Measurements from ENCODE around the gene ZSWIM7.
A peak's percentile ranks its signal among the peaks of the same experiment; 100 is the strongest.

The ZSWIM7 gene

DNA sequence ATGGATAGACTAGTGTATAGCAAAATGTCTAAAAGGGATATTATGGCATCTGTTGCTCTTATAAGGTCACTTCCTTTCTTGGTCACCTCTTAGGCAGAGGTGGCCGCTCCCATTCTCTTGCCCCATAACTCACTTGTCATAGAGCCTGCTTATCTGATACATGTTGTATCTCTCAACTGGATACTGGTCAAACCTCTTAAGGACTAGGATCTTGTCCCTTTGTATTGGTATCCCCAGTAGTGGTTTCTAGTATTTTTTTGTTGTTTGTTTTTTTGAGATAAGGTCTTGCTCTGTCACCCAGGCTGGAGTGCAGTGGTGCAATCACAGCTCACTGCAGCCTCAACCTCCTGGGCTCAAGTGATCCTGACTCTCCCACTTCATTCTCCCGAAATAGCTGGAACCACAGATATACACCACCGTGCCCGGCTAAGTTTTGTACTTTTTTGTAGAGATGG, 27.0 kb downstream of the ZSWIM7 start:
- Histone ChIP-seq H3K27ac (ENCODE audit: low read length) (no peak overlapping the region), H3K4me1 (ENCODE audit: control insufficient read depth, insufficient read depth, low read length) (peaks cover 6% of the 10 kb centered on the region), H3K27me3 (ENCODE audit: control insufficient read depth, insufficient read depth, low read length) (no peaks in the 10 kb centered on the region), H3K36me3 (ENCODE audit: control insufficient read depth, insufficient read depth, low read length) (peaks cover 6% of the 10 kb centered on the region; the same call in 1 of the 2 replicates), H3K9me3 (ENCODE audit: control insufficient read depth, insufficient read depth, low read length) (no peaks in the 10 kb centered on the region), H3K4me3 (ENCODE audit: low read length) (no peak overlapping the region)
- no CpG with 5 or more reads among the region's 4 CpGs for WGBS (ENCODE audit: insufficient coverage, insufficient read length)
- DNase-seq (ENCODE audit: low read depth, low spot score), result no peak

DNA sequence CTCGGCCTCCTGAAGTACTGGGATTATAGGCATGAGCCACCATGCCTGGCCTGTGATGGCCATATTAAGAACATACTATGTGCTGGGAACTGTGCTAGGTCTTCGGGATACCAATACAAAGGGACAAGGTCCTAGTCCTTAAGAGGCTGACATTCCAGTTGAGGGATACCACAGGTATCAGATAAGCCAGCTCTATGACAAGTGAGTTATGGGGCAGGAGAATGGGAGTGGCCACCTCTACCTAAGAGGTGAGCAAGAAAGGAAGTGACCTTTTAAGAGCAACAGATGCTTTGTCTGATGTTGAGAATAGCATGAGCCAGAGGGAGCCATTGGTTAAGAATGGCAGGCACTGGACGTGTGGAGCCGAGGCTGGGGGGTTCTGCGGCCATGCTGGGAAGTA, 27.6 kb downstream of the ZSWIM7 start:
- Histone ChIP-seq H3K9me3 (ENCODE audit: control insufficient read depth, insufficient read depth, low read length) (no peaks in the 10 kb centered on the region), H3K4me1 (ENCODE audit: control insufficient read depth, insufficient read depth, low read length) (peaks cover 6% of the 10 kb centered on the region), H3K4me3 (ENCODE audit: low read length) (no peak overlapping the region), H3K27ac (ENCODE audit: low read length) (no peak overlapping the region), H3K36me3 (ENCODE audit: control insufficient read depth, insufficient read depth, low read length) (peaks cover 2% of the 10 kb centered on the region; the same call in 1 of the 2 replicates), H3K27me3 (ENCODE audit: control insufficient read depth, insufficient read depth, low read length) (no peaks in the 10 kb centered on the region)
- no CpG with 5 or more reads among the region's 5 CpGs for WGBS (ENCODE audit: insufficient coverage, insufficient read length)
- DNase-seq (ENCODE audit: low read depth, low spot score), result no peak

DNA sequence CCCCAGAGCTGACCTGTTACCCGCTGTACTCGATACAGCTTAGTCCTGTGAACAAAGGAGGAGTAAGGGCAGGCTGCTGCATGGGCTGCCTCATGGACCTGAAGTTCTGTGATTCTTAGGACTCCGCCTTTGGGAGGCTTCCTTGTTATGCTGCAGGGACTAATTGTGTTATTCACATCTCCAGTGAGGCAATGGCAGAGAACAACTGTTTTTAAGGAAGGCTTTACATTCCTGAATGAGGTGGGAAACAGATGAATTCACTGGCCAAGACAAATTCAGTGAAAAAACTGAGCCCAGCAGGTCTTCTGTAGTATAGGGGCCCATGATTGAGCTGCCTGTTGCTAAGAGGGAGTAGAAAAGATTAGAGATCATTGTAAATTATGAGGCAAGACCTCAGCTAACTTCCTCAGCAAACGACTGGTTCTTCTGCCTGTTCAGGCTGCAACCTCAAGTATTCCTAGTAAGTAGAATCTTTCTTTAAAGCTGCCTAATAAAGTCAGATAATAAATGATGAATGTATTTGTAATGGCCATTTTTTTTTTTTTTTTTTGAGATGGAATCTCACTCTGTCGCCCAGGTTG, 28.3 kb downstream of the ZSWIM7 start:
- Histone ChIP-seq H3K27ac (ENCODE audit: low read length) (no peak overlapping the region), H3K4me1 (ENCODE audit: control insufficient read depth, insufficient read depth, low read length) (peaks cover 8% of the 10 kb centered on the region)
- no CpG with 5 or more reads among the region's 5 CpGs for WGBS (ENCODE audit: insufficient coverage, insufficient read length)

DNA sequence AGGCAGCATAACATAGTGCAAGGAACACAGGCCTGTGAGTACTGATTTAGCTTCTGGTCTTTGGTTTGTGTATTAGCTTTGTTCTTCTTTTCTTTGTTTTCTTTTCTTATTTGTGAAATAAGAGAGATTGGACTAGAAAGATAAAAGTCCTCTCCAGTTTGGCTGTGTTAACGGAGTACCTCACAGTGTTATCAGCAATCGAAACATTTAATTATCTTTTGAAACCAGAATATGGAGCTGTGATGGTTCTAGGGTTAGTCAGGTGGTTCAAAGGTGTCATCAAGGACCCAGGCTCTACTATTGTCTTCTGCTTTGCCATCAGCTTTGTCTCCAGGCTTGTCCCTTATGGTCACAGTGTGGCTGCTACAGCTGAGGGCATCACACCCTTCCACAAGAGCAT, 29.0 kb downstream of the ZSWIM7 start:
- Histone ChIP-seq H3K4me1 (ENCODE audit: control insufficient read depth, insufficient read depth, low read length) (peaks cover 11% of the 10 kb centered on the region), H3K27ac (ENCODE audit: low read length) (no peak overlapping the region), H3K27me3 (ENCODE audit: control insufficient read depth, insufficient read depth, low read length) (no peaks in the 10 kb centered on the region), H3K36me3 (ENCODE audit: control insufficient read depth, insufficient read depth, low read length) (no peaks in the 10 kb centered on the region), H3K9me3 (ENCODE audit: control insufficient read depth, insufficient read depth, low read length) (no peaks in the 10 kb centered on the region), H3K4me3 (ENCODE audit: low read length) (no peak overlapping the region)
- DNase-seq (ENCODE audit: low read depth, low spot score), result no peak
- WGBS (ENCODE audit: insufficient coverage, insufficient read length), result no CpG with 5 or more reads among the region's 2 CpGs

More for the DNA sequence above, 28.3 kb downstream of the ZSWIM7 start:
- no peak for DNase-seq (ENCODE audit: low read depth, low spot score)
- Histone ChIP-seq H3K27me3 (ENCODE audit: control insufficient read depth, insufficient read depth, low read length) (no peaks in the 10 kb centered on the region), H3K9me3 (ENCODE audit: control insufficient read depth, insufficient read depth, low read length) (no peaks in the 10 kb centered on the region), H3K4me3 (ENCODE audit: low read length) (no peak overlapping the region), H3K36me3 (ENCODE audit: control insufficient read depth, insufficient read depth, low read length) (no peaks in the 10 kb centered on the region)

DNA sequence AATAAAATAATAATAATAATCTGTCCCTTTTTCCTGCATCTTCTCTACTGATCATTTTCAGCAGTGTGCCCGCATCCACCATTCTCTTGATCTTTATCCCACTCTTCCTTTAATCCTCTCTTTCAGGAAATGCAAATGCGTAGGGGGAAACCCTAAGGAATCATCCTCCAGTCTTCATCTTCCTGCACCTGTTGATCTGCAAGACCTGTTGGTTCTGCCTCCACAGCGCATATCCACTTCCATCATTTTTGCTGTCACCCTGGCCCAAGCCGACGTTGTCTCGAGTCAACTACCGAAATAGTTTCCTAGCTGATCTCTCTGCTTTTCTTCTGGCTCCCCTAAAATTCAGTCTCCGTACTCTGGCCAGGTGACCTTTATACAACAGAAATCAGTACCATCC, 30.0 kb downstream of the ZSWIM7 start:
- Histone ChIP-seq H3K27me3 (ENCODE audit: control insufficient read depth, insufficient read depth, low read length) (no peaks in the 10 kb centered on the region), H3K4me1 (ENCODE audit: control insufficient read depth, insufficient read depth, low read length) (peaks cover 15% of the 10 kb centered on the region), H3K4me3 (ENCODE audit: low read length) (no peak overlapping the region), H3K27ac (ENCODE audit: low read length) (no peak overlapping the region), H3K9me3 (ENCODE audit: control insufficient read depth, insufficient read depth, low read length) (no peaks in the 10 kb centered on the region), H3K36me3 (ENCODE audit: control insufficient read depth, insufficient read depth, low read length) (no peaks in the 10 kb centered on the region)
- no CpG with 5 or more reads among the region's 8 CpGs for WGBS (ENCODE audit: insufficient coverage, insufficient read length)
- no peak for DNase-seq (ENCODE audit: low read depth, low spot score)

DNA sequence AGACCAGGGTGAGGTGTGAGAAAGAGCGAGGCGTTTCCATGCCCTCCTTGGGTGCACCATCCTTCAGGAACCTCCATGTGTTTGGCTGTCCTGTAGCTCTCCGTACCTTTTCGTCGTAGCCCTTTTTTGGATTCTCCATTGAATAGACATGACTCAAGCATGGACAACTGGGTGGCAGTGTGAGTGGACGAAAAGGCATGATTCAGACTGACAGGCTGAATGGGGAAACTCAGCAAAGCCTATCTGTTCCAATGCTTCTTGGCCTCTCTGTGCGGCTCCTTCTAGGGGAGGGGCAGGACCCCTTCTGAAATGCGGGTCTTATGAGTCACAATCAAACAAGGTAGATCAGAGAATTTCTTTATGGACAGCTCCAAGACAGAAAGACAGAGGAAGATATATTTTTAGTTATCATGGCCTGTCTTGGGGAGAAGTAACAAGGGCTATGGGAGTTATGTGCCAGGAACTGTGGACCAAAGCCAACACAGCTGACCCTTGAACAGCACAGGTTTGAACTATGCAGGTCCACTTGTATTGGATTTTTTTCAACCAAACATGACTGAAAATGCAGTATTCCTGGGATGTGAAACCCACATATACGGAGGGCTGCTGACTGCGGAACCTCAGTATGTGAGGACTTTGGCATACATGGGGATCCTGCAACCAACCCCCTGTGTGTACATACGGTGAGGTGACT, 31.7 kb downstream of the ZSWIM7 start:
- Histone ChIP-seq H3K27ac (ENCODE audit: low read length) (no peak overlapping the region), H3K4me1 (ENCODE audit: control insufficient read depth, insufficient read depth, low read length) (peaks cover 15% of the 10 kb centered on the region), H3K4me3 (ENCODE audit: low read length) (no peak overlapping the region), H3K27me3 (ENCODE audit: control insufficient read depth, insufficient read depth, low read length) (no peaks in the 10 kb centered on the region), H3K9me3 (ENCODE audit: control insufficient read depth, insufficient read depth, low read length) (no peaks in the 10 kb centered on the region), H3K36me3 (ENCODE audit: control insufficient read depth, insufficient read depth, low read length) (no peaks in the 10 kb centered on the region)
- no peak for DNase-seq (ENCODE audit: low read depth, low spot score)
- no CpG with 5 or more reads among the region's 11 CpGs for WGBS (ENCODE audit: insufficient coverage, insufficient read length)

DNA sequence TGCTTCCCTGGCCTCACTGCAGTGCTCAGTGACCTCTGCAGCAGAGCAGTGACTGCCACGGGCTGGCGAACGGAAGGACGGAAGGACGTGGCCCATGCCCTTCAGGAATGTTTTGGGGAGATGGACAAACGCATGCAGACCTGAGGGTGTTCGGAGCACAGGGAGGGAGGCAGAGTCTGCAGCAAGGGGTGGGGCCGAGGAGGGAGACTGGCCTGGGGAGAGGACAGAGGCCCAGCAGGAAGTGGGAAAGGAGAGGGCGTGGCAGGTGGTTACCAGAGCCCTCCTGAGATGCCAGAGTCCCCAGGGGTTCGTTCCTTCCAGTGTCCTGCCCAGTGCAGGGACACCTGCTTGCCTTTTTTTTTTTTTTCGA, 32.6 kb downstream of the ZSWIM7 start:
- Histone ChIP-seq H3K27me3 (ENCODE audit: control insufficient read depth, insufficient read depth, low read length) (no peaks in the 10 kb centered on the region), H3K9me3 (ENCODE audit: control insufficient read depth, insufficient read depth, low read length) (no peaks in the 10 kb centered on the region), H3K4me1 (ENCODE audit: control insufficient read depth, insufficient read depth, low read length) (peaks cover 15% of the 10 kb centered on the region), H3K4me3 (ENCODE audit: low read length) (no peak overlapping the region), H3K36me3 (ENCODE audit: control insufficient read depth, insufficient read depth, low read length) (no peaks in the 10 kb centered on the region), H3K27ac (ENCODE audit: low read length) (peak overlapping the region; percentile 83)
- WGBS (ENCODE audit: insufficient coverage, insufficient read length), result no CpG with 5 or more reads among the region's 11 CpGs
- DNase-seq (ENCODE audit: low read depth, low spot score), result no peak

DNA sequence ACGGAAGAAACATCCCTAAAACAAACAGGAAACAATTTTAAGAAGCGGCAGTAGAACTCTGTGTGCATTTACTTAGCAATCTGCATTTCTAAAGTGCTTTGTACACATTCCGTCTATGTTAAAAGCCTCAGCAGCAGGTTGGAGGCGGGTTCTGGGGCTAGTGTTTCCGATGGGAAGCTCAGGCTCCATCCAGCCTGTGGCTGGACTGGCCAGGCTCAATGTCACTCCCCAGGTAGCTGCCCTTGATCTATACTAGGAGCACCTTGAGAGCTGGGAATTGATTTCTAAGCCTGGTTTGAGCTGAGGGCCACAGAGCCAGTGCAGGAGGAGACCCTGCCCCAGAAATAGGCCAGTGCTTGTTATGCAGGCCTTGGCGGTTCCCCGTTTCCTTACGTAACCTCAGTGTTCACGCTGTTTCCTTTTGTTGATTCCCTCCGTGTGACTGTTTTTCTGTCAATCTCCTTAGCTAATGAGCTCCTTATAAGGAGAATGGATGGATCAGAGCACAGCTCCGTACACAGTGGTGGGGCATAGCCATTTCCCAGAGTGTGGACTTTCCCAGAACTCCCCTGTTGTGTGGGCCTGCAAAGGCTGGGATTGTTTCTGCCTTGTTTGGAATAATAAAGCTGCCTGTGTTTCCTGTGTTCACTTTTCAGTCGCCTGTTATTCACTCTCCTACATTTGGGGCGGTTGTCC, 33.2 kb downstream of the ZSWIM7 start:
- DNase-seq (ENCODE audit: low read depth, low spot score), result peak; percentile 67
- WGBS (ENCODE audit: insufficient coverage, insufficient read length), result no CpG with 5 or more reads among the region's 13 CpGs
- H3K27ac ChIP-seq (ENCODE audit: low read length), result peak overlapping the region; percentile 83

DNA sequence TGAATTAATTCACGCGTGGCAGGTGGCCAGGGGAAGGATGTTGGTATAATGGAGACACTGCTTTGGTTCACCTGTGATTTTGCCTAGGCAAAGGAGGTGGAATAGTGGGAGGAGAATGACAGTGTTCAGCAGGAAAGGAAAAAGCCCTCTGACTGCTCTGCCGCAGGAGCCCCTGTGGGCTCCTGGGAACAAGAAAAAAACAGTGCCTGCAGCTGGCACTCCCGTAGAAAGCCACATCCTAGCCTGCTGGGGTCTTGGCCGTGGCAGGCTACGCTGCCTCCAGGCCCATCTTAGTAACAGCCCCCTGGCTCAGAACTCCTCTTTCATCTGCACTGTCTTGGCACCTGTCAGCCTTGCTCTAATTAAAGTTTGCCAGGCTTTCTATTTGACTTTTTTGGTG, 34.0 kb downstream of the ZSWIM7 start:
- Histone ChIP-seq H3K36me3 (ENCODE audit: control insufficient read depth, insufficient read depth, low read length) (no peaks in the 10 kb centered on the region), H3K9me3 (ENCODE audit: control insufficient read depth, insufficient read depth, low read length) (no peaks in the 10 kb centered on the region), H3K27ac (ENCODE audit: low read length) (peak overlapping the region; percentile 38), H3K4me3 (ENCODE audit: low read length) (no peak overlapping the region), H3K4me1 (ENCODE audit: control insufficient read depth, insufficient read depth, low read length) (peaks cover 10% of the 10 kb centered on the region), H3K27me3 (ENCODE audit: control insufficient read depth, insufficient read depth, low read length) (no peaks in the 10 kb centered on the region)
- no peak for DNase-seq (ENCODE audit: low read depth, low spot score)
- WGBS (ENCODE audit: insufficient coverage, insufficient read length), result no CpG with 5 or more reads among the region's 6 CpGs

More for the DNA sequence above, 33.2 kb downstream of the ZSWIM7 start:
- no peaks in the 10 kb centered on the region for H3K36me3 ChIP-seq (ENCODE audit: control insufficient read depth, insufficient read depth, low read length)
- H3K27me3 ChIP-seq (ENCODE audit: control insufficient read depth, insufficient read depth, low read length), result no peaks in the 10 kb centered on the region
- no peaks in the 10 kb centered on the region for H3K9me3 ChIP-seq (ENCODE audit: control insufficient read depth, insufficient read depth, low read length)
- no peak overlapping the region for H3K4me3 ChIP-seq (ENCODE audit: low read length)
- H3K4me1 ChIP-seq (ENCODE audit: control insufficient read depth, insufficient read depth, low read length), result peaks cover 15% of the 10 kb centered on the region

DNA sequence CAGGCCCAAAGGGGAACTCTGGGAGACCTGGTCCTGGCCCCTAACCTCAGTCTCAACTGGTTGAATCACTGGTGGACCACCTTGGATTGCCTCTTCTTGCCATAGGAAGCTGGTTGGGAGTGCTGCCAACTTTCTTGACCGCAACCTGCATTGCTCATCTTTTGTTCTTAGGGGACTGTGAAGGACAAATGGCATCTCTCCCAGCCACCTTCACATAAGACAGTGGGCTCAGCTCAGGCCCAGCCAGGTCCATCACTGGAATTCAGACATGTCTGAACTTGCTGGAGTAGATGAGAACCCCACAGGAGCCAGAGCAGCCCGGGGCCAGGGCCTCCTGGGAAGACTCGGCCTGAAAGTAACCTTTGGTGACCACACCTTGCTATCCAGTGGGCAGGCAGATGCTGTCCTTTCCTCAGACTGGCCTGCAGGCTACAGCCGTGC, 35.8 kb downstream of the ZSWIM7 start:
- no peak for DNase-seq (ENCODE audit: low read depth, low spot score)
- no CpG with 5 or more reads among the region's 4 CpGs for WGBS (ENCODE audit: insufficient coverage, insufficient read length)
- peaks cover 9% of the 10 kb centered on the region for H3K4me1 ChIP-seq (ENCODE audit: control insufficient read depth, insufficient read depth, low read length)

More for the DNA sequence above, 35.8 kb downstream of the ZSWIM7 start:
- Histone ChIP-seq H3K27ac (ENCODE audit: low read length) (no peak overlapping the region), H3K36me3 (ENCODE audit: control insufficient read depth, insufficient read depth, low read length) (no peaks in the 10 kb centered on the region), H3K4me3 (ENCODE audit: low read length) (no peak overlapping the region), H3K27me3 (ENCODE audit: control insufficient read depth, insufficient read depth, low read length) (no peaks in the 10 kb centered on the region), H3K9me3 (ENCODE audit: control insufficient read depth, insufficient read depth, low read length) (no peaks in the 10 kb centered on the region)

Data from iPS DF 6.9 (cell line).